Lower lobe of right lung (tissue), 2 donors: ENCODE results near the gene PCDHGB7. TPM values are rescaled to one million over a fixed set of nuclear protein-coding genes. Genes with fewer than 3 reads are reported as not detected.
A peak's percentile ranks its signal among the peaks of the same experiment; 100 is the strongest.
"Not testable (repeated sequence)": the region's sequence is repeated elsewhere in the genome, so short reads cannot be mapped to it uniquely, and the experiment has no call there.

Experiments used
- ATAC-seq, 2 donors: fragments of 200-7000 bp; cut with Tn5 transposase; one replicate each; pipeline ENCODE4 v1.9.1; 2020 to 2022; ENCODE audit warnings: mild to moderate bottlenecking in 2 of 2, moderate library complexity in 2 of 2
- DNase-seq: peaks from one replicate; pipeline ENCODE4 v3.0.0-alpha.2; 2020
- H3K27ac ChIP-seq: fragments of 200-600 bp; one replicate; pipeline ENCODE4 v1.8.0; 2022
- H3K27me3 ChIP-seq: fragments of 200-600 bp; one replicate; pipeline ENCODE4 v1.8.0; 2022; ENCODE audit warnings: low read depth
- H3K36me3 ChIP-seq: fragments of 200-600 bp; one replicate; pipeline ENCODE4 v1.8.0; 2022; ENCODE audit warnings: mild to moderate bottlenecking
- H3K4me1 ChIP-seq: fragments of 200-600 bp; one replicate; pipeline ENCODE4 v1.8.0; 2022
- H3K4me3 ChIP-seq: fragments of 200-600 bp; one replicate; pipeline ENCODE4 v1.8.0; 2022; ENCODE audit warnings: mild to moderate bottlenecking
- H3K9me3 ChIP-seq: fragments of 200-600 bp; one replicate; pipeline ENCODE4 v1.8.0; 2022
- CTCF ChIP-seq: fragments of 200-600 bp; IDR thresholded peaks from one replicate; pipeline ENCODE4 v1.8.0; 2022; ENCODE audit warnings: antibody characterized with exemption, mild to moderate bottlenecking
- intact Hi-C: fragments of 100-400 bp; cut with DNase I; formaldehyde crosslinking; loops from one replicate; pipeline ENCODE4 v1.11.0; 2022
- total RNA-seq: library from RNA; stranded (reverse); fragmentation: NEBNext Ultra II Directional; extraction: Animal tissue kit (Norgen Biotek cat#: 25700); gene quantifications from one replicate; pipeline ENCODE4 v1.2.1, GENCODE V29; 2021
- donor health status: DM: no; HTN: yes; CAD: no; lungs with severe emphysema.

PCDHGB7 gene
- total RNA-seq, 1 donor from 2014 or later: 15.9 TPM

- Histone ChIP-seq H3K9me3 (peaks cover 81% of the 10 kb centered on the region), H3K27ac (no peak overlapping the region), H3K36me3 (no peaks in the 10 kb centered on the region), H3K27me3 (peaks cover 19% of the 10 kb centered on the region), H3K4me3 (peak overlapping the region; percentile 45), H3K4me1 (peaks cover 3% of the 10 kb centered on the region)
- intact Hi-C loops: no loop called here
- peak in 1 of 2 donors; percentile 25 for ATAC-seq
- TF ChIP-seq CTCF: no peak
- no peak for DNase-seq
Observed at GRCh38 chr5:141413540-141414069, 3.9 kb upstream of the PCDHGB7 start.

- H3K27ac ChIP-seq, DNase-seq, H3K4me1 ChIP-seq, intact Hi-C loops, H3K4me3 ChIP-seq, ATAC-seq, H3K36me3 ChIP-seq: not testable (repeated sequence)
- peaks cover 81% of the 10 kb centered on the region for H3K9me3 ChIP-seq
- peaks cover 19% of the 10 kb centered on the region for H3K27me3 ChIP-seq
Observed at GRCh38 chr5:141414548-141415274, 2.8 kb upstream of the PCDHGB7 start.

- H3K4me1 ChIP-seq, H3K36me3 ChIP-seq, DNase-seq, intact Hi-C loops, H3K4me3 ChIP-seq, H3K27ac ChIP-seq, ATAC-seq: not testable (repeated sequence)
- peaks cover 16% of the 10 kb centered on the region for H3K27me3 ChIP-seq
- H3K9me3 ChIP-seq: peaks cover 80% of the 10 kb centered on the region
Observed at GRCh38 chr5:141415275-141415618, 2.2 kb upstream of the PCDHGB7 start.

- H3K36me3 ChIP-seq: no peaks in the 10 kb centered on the region
- no peak for TF ChIP-seq CTCF
- H3K9me3 ChIP-seq: peaks cover 84% of the 10 kb centered on the region
- ATAC-seq: no peak
- DNase-seq: no peak
- intact Hi-C loops: no loop called here
- no peak overlapping the region for H3K4me3 ChIP-seq
- H3K4me1 ChIP-seq: no peaks in the 10 kb centered on the region
- H3K27me3 ChIP-seq: peaks cover 16% of the 10 kb centered on the region
- no peak overlapping the region for H3K27ac ChIP-seq
Observed at GRCh38 chr5:141419074-141419880, 1.8 kb downstream of the PCDHGB7 start.

GRCh38 chr5:141420855-141421488, 3.5 kb downstream of the PCDHGB7 start, which contains the start of gene PCDHGA11:
Gene PCDHGA11, plus strand, starts transcription at chr5:141421051. Its CDS starts 177 bp downstream, at chr5:141421228.
- TF ChIP-seq CTCF: peak; percentile 46
- peaks cover 12% of the 10 kb centered on the region for H3K27me3 ChIP-seq
- ATAC-seq (peak; percentile 56 to 67), DNase-seq (peak; percentile 69)
- H3K4me1 ChIP-seq: no peaks in the 10 kb centered on the region
- H3K9me3 ChIP-seq: peaks cover 85% of the 10 kb centered on the region
- no peak within 1 kb of the TSS for H3K27ac ChIP-seq
- intact Hi-C loops: no loop called here
- H3K36me3 ChIP-seq: no peaks in the 10 kb centered on the region
- peak within 1 kb of the TSS; percentile 48 for H3K4me3 ChIP-seq

- no peak for TF ChIP-seq CTCF
- DNase-seq (no peak), ATAC-seq (no peak)
- H3K4me3 ChIP-seq: peak overlapping the region; percentile 48
- H3K36me3 ChIP-seq: no peaks in the 10 kb centered on the region
- peaks cover 88% of the 10 kb centered on the region for H3K9me3 ChIP-seq
- intact Hi-C loops: no loop called here
- peaks cover 12% of the 10 kb centered on the region for H3K27me3 ChIP-seq
- H3K4me1 ChIP-seq: no peaks in the 10 kb centered on the region
- no peak overlapping the region for H3K27ac ChIP-seq
Observed at GRCh38 chr5:141421489-141421855, 4.0 kb downstream of the PCDHGB7 start.
